Left ventricle myocardium inferior (tissue), 1 donor: Measurements from ENCODE around the gene SGSM2. TPM values are rescaled to one million over a fixed set of nuclear protein-coding genes. Genes with fewer than 3 reads are reported as not detected.
A peak's percentile ranks its signal among the peaks of the same experiment; 100 is the strongest.

Source experiments
- DNase-seq: peaks from one replicate; pipeline ENCODE4 v3.0.0-alpha.2; 2020
- H3K27ac ChIP-seq: fragments of 200-600 bp; replicated peaks from 2 replicates; pipeline ENCODE4 v1.8.0; 2021
- H3K27me3 ChIP-seq: fragments of 200-600 bp; 2 replicates; pipeline ENCODE4 v1.8.0; 2021; ENCODE audit warnings: low read depth
- H3K36me3 ChIP-seq: fragments of 200-600 bp; 2 replicates; pipeline ENCODE4 v1.8.0; 2021
- H3K4me1 ChIP-seq: fragments of 200-600 bp; 2 replicates; pipeline ENCODE4 v1.8.0; 2021
- H3K4me3 ChIP-seq: fragments of 200-600 bp; 2 replicates; pipeline ENCODE4 v1.8.0; 2021; ENCODE audit warnings: mild to moderate bottlenecking, moderate library complexity
- H3K9me3 ChIP-seq: fragments of 200-600 bp; replicated peaks from 2 replicates; pipeline ENCODE4 v1.8.0; 2021
- CTCF ChIP-seq: fragments of 200-600 bp; IDR thresholded peaks from 2 replicates; pipeline ENCODE4 v1.8.0; 2021; ENCODE audit warnings: antibody characterized with exemption, mild to moderate bottlenecking, borderline replicate concordance
- intact Hi-C: fragments of 100-400 bp; cut with micrococcal nuclease; formaldehyde crosslinking; loops from one replicate; pipeline ENCODE4 v1.11.0; 2022
- total RNA-seq: library from RNA; stranded (reverse); fragmentation: NEBNext Ultra II Directional; extraction: Animal tissue kit (Norgen Biotek cat#: 25700); gene quantifications from one replicate; pipeline ENCODE4 v1.2.1, GENCODE V29; 2021
- donor health status: DM: no; HTN: yes; CAD: no; lungs with severe emphysema.

The SGSM2 gene
- total RNA-seq, 1 donor from 2014 or later, result 24.5 TPM

GRCh38 chr17:2403044-2403443 lies 65.7 kb downstream of the SGSM2 start:
- no peak for TF ChIP-seq CTCF

GRCh38 chr17:2405247-2405926 lies 68.1 kb downstream of the SGSM2 start:
- intact Hi-C loops, result no loop called here
- Histone ChIP-seq H3K9me3 (no peaks in the 10 kb centered on the region), H3K36me3 (no peaks in the 10 kb centered on the region), H3K4me1 (peaks cover 64% of the 10 kb centered on the region), H3K27me3 (no peaks in the 10 kb centered on the region), H3K27ac (peak overlapping the region; percentile 99), H3K4me3 (no peak overlapping the region)
- DNase-seq, result no peak
- no peak for TF ChIP-seq CTCF

More at GRCh38 chr17:2403044-2403443, 65.7 kb downstream of the SGSM2 start:
- H3K27me3 ChIP-seq, result no peaks in the 10 kb centered on the region
- no peaks in the 10 kb centered on the region for H3K36me3 ChIP-seq
- H3K4me1 ChIP-seq, result peaks cover 84% of the 10 kb centered on the region
- H3K4me3 ChIP-seq, result peak overlapping the region; percentile 87
- no peak for DNase-seq
- peak overlapping the region; percentile 99 for H3K27ac ChIP-seq
- intact Hi-C loops, result no loop called here
- H3K9me3 ChIP-seq, result no peaks in the 10 kb centered on the region

GRCh38 chr17:2406271-2406902 lies 69.1 kb downstream of the SGSM2 start:
- no peak for TF ChIP-seq CTCF
- no peaks in the 10 kb centered on the region for H3K27me3 ChIP-seq
- peak overlapping the region; percentile 99 for H3K27ac ChIP-seq
- peaks cover 60% of the 10 kb centered on the region for H3K4me1 ChIP-seq
- no peak overlapping the region for H3K4me3 ChIP-seq
- no peaks in the 10 kb centered on the region for H3K36me3 ChIP-seq
- intact Hi-C loops, result no loop called here
- H3K9me3 ChIP-seq, result no peaks in the 10 kb centered on the region
- DNase-seq, result no peak

GRCh38 chr17:2406903-2407790 lies 69.8 kb downstream of the SGSM2 start:
- no peak for TF ChIP-seq CTCF
- no peaks in the 10 kb centered on the region for H3K36me3 ChIP-seq
- no peaks in the 10 kb centered on the region for H3K27me3 ChIP-seq
- DNase-seq, result peak; percentile 58
- intact Hi-C loops, result no loop called here
- peaks cover 59% of the 10 kb centered on the region for H3K4me1 ChIP-seq
- H3K9me3 ChIP-seq, result no peaks in the 10 kb centered on the region
- H3K27ac ChIP-seq, result peak overlapping the region; percentile 99
- no peak overlapping the region for H3K4me3 ChIP-seq

GRCh38 chr17:2410951-2411350 lies 73.7 kb downstream of the SGSM2 start:
- intact Hi-C loops, result no loop called here
- DNase-seq, result no peak
- H3K27ac ChIP-seq, result no peak overlapping the region

More at GRCh38 chr17:2410951-2411350, 73.7 kb downstream of the SGSM2 start:
- Histone ChIP-seq H3K4me1 (peaks cover 44% of the 10 kb centered on the region), H3K4me3 (no peak overlapping the region), H3K27me3 (no peaks in the 10 kb centered on the region), H3K9me3 (no peaks in the 10 kb centered on the region), H3K36me3 (peaks cover 8% of the 10 kb centered on the region)
- no peak for TF ChIP-seq CTCF
